MCF 10A (cell line): ENCODE data around the gene MATK. TPM values are rescaled to one million over a fixed set of nuclear protein-coding genes. Genes with fewer than 3 reads are reported as not detected.

ENCODE experiments used
- BruUV-seq: library from RNA; stranded (reverse); fragments of 400-500 nt; replicated peaks from 2 replicates; lab custom pipeline; 2021; lab: Mats Ljungman, UMichigan
- CTCF ChIA-PET: fragments of 300-600 bp; sonication (Branson Sonifier 250); formaldehyde crosslinking; extraction: SDS; loops from one replicate; lab custom pipeline; 2021; ENCODE audit warnings: antibody characterized with exemption, inconsistent platforms; lab: Yijun Ruan, JAX
- POLR2A ChIA-PET: fragments of 300-600, 350-650 bp; sonication (Branson Sonifier 250); formaldehyde crosslinking; extraction: SDS; loops from one replicate; lab custom pipeline; 2020; ENCODE audit warnings: antibody characterized with exemption, inconsistent platforms; lab: Yijun Ruan, JAX
- DNase-seq: peaks from one replicate; pipeline ENCODE4 v3.0.0-alpha.2; 2018; ENCODE audit not compliant: unreplicated experiment
- H3K27ac Mint-ChIP-seq: one replicate; pipeline ENCODE4 v1.8.0; 2022; ENCODE audit warnings: mild to moderate bottlenecking, low read depth, mixed read lengths; ENCODE audit not compliant: unreplicated experiment
- H3K27me3 Mint-ChIP-seq: one replicate; pipeline ENCODE4 v1.8.0; 2022; ENCODE audit warnings: mixed read lengths; ENCODE audit not compliant: insufficient read depth, unreplicated experiment
- H3K36me3 Mint-ChIP-seq: one replicate; pipeline ENCODE4 v1.8.0; 2022; ENCODE audit warnings: mild to moderate bottlenecking, moderate library complexity, mixed read lengths; ENCODE audit not compliant: insufficient read depth, unreplicated experiment
- H3K4me1 Mint-ChIP-seq: one replicate; pipeline ENCODE4 v1.8.0; 2022; ENCODE audit warnings: mixed read lengths; ENCODE audit not compliant: insufficient read depth, unreplicated experiment
- H3K4me3 Mint-ChIP-seq: one replicate; pipeline ENCODE4 v1.8.0; 2022; ENCODE audit warnings: mild to moderate bottlenecking, moderate library complexity, mixed read lengths; ENCODE audit not compliant: unreplicated experiment
- H3K9me3 Mint-ChIP-seq: one replicate; pipeline ENCODE4 v1.8.0; 2022; ENCODE audit warnings: mixed read lengths; ENCODE audit not compliant: unreplicated experiment
- intact Hi-C: fragments of 100-400 bp; cut with micrococcal nuclease; formaldehyde crosslinking; loops from 2 replicates; pipeline ENCODE4 v1.14.1; 2022
- total RNA-seq: library from RNA; stranded (reverse); gene quantifications from 2 replicates; pipeline ENCODE4 v1.2.3, GENCODE V29; 2022
- TF ChIP-seq, protein P1 (sequence below): fragments of 200-600 bp; IDR thresholded peaks from one replicate; pipeline ENCODE4 v1.8.0; 2022; ENCODE audit warnings: antibody characterized with exemption, mild to moderate bottlenecking; ENCODE audit not compliant: unreplicated experiment

MATK gene
- total RNA-seq, 1 experiment from 2014 or later, result not detected

DNA sequence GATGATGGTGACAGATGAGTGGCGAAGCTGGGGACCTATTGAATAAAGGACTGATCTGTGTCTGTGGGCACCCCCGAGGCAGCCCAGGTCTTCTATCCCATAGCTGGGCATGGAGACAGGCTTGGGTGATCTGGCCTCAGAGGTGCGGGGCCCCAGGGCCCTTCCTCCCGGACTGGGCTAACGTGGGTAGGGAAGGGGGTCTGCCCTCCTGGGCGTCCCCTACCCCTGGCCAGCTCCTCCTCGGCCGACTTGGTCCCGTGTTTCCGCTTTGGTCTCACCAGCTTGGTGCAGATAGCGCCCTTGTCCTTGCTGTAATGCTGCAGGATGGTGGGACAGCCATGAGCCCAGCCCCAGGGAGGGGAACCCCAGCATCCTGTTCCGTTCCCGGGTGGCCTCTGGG, 3.3 kb downstream of the MATK start:
- TF ChIP-seq, protein P1, sequence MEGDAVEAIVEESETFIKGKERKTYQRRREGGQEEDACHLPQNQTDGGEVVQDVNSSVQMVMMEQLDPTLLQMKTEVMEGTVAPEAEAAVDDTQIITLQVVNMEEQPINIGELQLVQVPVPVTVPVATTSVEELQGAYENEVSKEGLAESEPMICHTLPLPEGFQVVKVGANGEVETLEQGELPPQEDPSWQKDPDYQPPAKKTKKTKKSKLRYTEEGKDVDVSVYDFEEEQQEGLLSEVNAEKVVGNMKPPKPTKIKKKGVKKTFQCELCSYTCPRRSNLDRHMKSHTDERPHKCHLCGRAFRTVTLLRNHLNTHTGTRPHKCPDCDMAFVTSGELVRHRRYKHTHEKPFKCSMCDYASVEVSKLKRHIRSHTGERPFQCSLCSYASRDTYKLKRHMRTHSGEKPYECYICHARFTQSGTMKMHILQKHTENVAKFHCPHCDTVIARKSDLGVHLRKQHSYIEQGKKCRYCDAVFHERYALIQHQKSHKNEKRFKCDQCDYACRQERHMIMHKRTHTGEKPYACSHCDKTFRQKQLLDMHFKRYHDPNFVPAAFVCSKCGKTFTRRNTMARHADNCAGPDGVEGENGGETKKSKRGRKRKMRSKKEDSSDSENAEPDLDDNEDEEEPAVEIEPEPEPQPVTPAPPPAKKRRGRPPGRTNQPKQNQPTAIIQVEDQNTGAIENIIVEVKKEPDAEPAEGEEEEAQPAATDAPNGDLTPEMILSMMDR, result no peak
- CTCF ChIA-PET, result no interaction called here
- intact Hi-C loops, result no loop called here
- POLR2A ChIA-PET, result no interaction called here
- Mint-ChIP-seq H3K27ac (no peak overlapping the region), H3K4me3 (no peak overlapping the region), H3K36me3 (no peaks in the 10 kb centered on the region), H3K27me3 (peaks cover 12% of the 10 kb centered on the region), H3K9me3 (peaks cover 16% of the 10 kb centered on the region), H3K4me1 (no peaks in the 10 kb centered on the region)
- no peak for DNase-seq
- no TSS peak for BruUV-seq

DNA sequence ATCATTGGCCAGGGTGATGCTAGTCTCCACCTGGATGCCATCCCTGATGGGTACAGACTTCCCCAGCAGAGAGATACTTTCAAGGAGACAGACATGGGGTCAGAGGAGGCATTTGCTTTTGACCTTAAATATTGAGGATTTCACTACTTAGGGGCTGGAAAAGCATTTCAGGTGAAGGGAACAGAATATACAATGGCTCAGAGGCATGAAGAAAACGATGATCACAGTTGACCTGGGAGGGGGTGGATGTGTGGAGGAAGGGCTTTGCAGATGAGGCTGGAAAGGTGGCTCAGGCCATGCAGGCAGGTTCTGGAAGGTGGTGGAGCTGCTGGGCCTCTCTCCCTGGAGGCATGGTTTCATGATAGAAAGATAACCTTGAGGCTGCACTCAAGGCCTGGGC, 3.9 kb downstream of the MATK start:
- no peak for DNase-seq
- no TSS peak for BruUV-seq
- Mint-ChIP-seq H3K27ac (no peak overlapping the region), H3K9me3 (peaks cover 16% of the 10 kb centered on the region), H3K36me3 (no peaks in the 10 kb centered on the region), H3K27me3 (peaks cover 12% of the 10 kb centered on the region), H3K4me3 (no peak overlapping the region), H3K4me1 (no peaks in the 10 kb centered on the region)
- POLR2A ChIA-PET, result no interaction called here
- intact Hi-C loops, result no loop called here
- TF ChIP-seq, protein P1, result no peak
- CTCF ChIA-PET, result no interaction called here

DNA sequence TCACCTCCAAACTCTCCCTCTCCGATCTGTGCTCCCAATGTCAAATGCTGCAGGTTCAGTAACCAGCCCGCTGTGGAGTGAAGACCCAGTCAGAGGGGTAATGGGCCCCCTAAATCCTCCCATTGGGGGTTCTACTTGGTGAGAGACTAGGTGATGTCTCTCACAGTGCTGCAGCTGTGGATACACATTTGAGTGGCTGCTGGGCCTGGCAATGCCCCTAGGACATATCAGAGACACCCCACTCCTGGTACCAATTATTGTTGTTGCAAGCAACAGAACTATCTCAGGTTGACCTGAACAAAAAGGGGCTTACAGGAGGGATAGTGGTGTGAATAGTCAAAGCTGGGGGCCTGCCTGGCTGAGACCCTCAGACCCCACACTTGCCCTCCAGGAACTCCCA, 4.6 kb downstream of the MATK start:
- BruUV-seq, result no TSS peak
- Mint-ChIP-seq H3K9me3 (peaks cover 19% of the 10 kb centered on the region), H3K27me3 (peaks cover 12% of the 10 kb centered on the region), H3K4me1 (no peaks in the 10 kb centered on the region), H3K27ac (no peak overlapping the region), H3K36me3 (no peaks in the 10 kb centered on the region), H3K4me3 (no peak overlapping the region)
- POLR2A ChIA-PET, result no interaction called here
- TF ChIP-seq, protein P1, result no peak
- no peak for DNase-seq
- CTCF ChIA-PET, result no interaction called here
- intact Hi-C loops, result no loop called here

DNA sequence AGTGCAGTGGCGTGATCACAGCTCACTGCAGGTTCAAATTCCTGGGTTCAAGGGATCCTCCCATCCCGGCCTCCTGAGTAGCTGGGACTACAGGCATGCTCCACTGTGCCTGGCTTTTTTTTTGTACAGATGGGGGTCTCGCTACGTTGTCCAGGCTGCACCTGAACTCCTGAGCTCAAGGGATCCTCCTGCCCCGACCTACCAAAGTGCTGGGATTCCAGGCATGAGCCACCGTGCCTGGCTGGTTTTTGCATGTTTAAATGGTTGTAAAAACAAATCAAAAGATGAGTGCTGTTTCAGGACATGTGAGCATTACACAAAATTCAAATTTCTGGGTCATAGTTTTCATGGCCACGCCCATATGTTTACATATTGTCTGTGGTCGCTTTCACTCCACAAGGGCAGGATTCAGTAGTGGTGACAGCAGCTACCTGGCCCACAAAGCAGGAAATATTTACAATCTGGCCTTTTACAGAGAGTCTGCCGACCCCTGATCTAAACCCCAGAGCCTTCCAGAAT, 5.3 kb downstream of the MATK start:
- H3K4me3 Mint-ChIP-seq, result no peak overlapping the region
- peaks cover 25% of the 10 kb centered on the region for H3K9me3 Mint-ChIP-seq
- TF ChIP-seq, protein P1, result no peak
- DNase-seq, result no peak
- no peak overlapping the region for H3K27ac Mint-ChIP-seq
- peaks cover 12% of the 10 kb centered on the region for H3K27me3 Mint-ChIP-seq
- CTCF ChIA-PET, result no interaction called here
- H3K4me1 Mint-ChIP-seq, result no peaks in the 10 kb centered on the region
- BruUV-seq, result no TSS peak
- POLR2A ChIA-PET, result no interaction called here
- intact Hi-C loops, result no loop called here
- H3K36me3 Mint-ChIP-seq, result no peaks in the 10 kb centered on the region
